ENCODE data around the gene KIAA0319L.

GRCh38 chr1:35589516-35590427, 32.6 kb upstream of the KIAA0319L start:
- TF ChIP-seq POLR2A (IDR thresholded peaks at IDR 0.05) = no peak
- TF ChIP-seq CTCF (IDR thresholded peaks at IDR 0.05) = no peak
